HG03575 (cell line): ENCODE measurements around the gene ACTG1.

Experiments
- ATAC-seq: cut with Tn5 transposase; IDR thresholded peaks from one replicate; pipeline ENCODE4 v1.9.1; 2021; ENCODE audit not compliant: unreplicated experiment, insufficient number of reproducible peaks, low FRiP score; ENCODE audit errors: extremely low read depth

The ACTG1 gene

DNA sequence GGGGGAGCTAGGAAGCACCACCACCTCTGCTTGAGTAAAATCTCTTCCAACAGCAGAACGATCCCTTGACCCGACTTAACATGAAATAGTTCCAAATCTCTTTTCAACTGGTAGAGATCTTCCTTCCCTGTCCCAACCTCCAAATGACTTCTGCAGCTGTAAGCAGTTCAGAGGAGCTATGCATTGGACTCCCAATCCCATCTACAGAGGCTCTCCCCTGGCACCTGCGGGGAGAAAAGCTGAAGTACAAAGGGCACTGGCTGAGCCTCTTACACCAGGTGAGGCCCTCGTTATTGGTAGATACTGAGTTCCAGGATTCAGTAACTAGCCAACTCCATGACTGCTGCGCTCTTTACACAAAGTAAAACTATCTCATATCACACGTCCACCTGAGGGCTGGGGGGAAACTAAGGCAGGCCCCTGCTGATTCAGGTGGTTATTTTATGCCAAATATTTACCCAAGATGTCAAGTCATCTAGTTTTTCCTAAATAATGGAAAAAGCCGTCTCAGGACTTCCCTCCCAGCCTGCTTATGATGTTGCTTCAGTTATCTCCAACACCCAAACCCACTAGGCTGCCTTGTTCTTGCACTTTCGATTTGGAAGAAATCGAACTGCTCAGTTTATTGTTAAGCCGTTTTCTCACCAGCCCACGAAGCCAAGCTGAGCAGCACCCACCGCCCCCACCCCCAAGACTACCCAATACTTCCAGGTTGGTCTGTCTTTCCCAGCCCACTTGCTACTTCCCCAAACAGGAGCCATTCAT, 3.2 kb downstream of the ACTG1 start:
- no peak for ATAC-seq

DNA sequence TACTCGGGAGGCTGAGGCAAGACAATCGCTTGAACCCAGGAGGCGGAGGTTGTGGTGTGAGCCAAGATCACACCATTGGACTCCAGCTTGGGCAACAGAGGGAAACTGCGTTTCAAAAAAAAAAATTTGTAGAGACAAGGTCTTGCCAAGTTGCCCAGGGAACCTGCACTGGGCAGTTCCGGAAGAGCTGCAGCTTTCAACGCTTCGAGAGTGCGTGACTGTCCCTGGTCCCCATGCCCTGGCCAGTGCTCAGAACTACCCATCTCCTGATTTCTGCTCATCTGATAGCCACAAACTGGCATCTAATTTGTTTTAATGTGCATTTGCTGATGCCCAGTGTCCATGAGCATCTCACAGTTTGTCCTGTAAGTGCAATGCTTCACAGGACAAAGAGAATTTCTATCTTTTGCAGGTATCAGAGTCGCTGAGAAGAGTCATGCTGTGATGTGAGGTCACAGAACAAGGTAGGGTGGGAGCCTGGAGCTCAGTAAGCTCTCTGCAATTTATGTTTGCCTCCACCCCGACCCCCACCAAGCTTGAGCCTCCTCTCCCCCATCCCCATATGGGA, 3.9 kb downstream of the ACTG1 start:
- no peak for ATAC-seq

DNA sequence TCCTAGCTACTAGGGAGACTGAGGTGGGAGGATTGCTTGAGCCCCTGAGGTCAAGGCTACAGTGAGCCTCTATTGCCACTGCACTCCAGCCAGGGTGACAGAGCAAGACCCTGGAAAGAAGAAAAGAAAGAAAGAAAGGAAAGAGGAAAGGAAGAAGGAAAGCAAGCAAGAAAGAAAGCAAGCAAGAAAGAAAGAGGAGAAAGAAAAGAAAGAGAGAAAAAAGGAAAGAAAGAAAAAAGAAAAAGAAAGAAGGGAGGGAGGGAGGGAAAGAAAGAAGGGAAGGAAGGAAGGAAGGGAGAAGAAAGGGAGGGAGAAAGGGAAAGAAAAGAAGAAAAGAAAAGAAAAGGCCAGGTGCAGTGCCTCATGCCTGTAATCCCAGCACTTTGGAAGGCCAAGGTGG, 9.0 kb downstream of the ACTG1 start:
- ATAC-seq: no peak

DNA sequence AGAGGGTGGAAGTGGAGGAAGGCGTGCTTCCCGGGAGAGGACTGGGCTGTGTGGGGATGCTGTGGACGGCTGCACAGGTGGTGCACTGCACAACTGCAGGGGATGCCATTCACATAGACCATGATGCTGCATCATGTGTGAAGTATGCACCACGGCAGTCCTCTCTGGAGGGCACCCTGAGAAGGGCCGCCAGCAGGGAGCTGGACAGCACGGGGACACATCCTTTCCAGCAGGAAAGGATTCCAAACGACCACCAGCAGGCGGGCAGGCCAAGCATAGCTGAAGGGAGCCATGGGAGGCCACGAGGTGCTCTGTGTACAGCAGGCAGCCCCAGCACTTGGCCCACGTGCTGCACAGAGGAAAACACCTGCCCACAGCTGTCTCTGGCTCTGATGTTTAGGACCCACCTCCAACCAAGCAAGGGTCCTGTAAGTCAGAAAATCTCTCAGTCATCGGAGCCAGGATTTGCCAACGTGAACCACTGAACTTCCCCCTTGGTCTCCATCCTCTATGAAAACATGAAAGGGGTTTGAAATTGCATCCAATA, 10.1 kb downstream of the ACTG1 start:
- no peak for ATAC-seq

DNA sequence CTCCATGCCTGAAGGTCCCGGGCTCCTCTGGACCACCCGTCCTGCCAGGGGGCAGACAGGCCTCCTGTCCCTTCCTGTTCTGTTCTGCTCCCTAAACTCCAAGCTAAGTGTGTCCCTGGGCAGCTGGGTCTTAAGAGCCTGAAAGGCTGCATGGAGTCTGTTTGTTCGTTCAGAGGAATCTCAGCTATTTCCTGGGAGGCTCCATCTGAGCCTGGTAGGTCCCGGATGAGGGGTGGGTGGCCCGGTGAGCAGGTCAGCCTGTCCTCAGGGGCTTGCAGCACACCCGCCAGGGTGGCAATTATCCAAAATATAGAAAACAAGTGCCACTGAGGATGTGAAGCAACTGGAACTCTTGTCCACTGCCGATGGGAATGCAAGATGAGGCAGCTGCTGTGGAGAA, 12.6 kb downstream of the ACTG1 start:
- no peak for ATAC-seq

DNA sequence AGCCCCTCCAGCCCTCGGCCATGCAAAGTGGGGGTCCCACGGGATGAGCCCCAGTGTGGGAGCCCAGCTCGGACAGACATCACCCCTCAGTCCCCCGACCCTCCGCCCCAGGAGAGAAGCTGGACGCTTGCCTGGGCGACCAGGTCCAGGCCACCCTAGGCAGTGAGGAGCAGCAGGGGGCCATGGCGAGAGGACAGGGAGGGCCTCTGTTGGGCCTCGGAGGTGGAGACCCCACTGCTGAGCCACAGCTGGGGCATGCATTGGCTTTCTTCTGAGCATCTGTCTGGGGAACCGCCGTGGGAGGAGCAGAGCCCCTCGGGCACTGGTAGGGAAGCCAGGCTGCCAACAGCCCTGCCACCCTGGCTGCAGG, 13.0 kb downstream of the ACTG1 start:
- no peak for ATAC-seq

DNA sequence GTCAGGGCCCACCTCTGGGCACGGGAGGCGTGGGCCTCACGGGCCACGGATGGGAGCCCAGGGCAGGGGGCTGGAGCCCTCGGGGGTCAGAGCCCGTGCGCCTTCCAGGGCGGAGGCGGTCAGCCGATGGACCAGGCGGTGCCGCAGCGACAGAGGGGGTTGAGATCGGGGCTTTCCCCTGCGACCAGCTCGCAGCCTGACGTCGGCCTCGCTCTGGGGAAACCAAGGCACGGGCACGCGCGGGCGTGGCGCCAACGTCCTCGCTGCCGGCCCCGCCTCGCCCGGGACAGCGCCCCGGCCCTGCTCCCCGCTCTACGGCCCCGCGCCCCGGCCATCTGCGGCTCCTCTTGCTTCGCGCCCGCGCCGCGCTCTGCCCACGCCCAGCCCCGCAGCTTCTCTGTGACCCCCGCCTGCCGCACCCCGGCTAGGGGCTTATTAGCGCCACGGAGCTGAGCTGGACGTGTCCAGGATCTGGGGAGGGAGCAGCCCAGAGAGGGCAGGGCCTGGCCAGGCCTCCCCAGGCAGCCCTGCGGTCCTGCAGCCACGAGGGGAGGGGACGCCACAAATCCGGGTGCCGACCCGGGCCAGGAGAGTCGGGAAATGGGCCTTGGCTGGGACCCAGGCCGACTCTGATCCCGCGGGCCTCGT, 13.5 kb downstream of the ACTG1 start:
- ATAC-seq: no peak

DNA sequence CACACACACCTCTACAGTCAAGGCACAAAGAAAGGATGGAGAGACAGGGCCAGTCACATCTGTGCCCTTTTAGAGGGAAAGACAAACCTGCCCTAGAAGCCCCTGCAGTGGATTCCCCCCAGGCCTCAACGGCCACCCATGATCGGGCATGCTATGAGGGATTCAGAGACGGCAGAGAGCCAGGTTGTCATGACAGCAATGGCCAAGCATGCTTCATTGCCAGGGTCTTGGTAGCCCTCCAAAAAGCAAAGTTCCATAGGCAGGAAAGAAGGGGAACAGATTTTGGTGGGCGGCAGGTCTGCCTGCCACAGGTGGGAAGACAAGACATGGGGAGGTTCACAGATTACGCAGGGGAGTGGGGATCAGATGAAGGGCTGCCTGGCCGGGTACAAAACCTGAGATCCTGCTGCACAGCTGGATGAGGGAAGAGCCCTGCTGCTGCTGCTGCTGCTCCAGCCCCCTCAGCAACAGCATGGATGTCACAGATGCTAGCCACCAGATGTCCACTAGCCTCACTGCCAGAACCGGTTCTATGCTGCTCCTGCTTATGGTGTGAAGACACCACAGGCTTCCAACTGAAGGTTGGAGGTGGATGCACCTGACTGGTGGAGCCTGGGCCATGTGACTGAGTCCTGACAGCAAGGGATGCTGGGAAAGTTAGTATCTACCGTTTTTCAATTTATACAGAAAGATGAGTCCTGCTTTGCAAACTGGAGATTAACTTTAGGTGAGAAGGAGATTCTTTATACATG, 17.8 kb downstream of the ACTG1 start:
- ATAC-seq: no peak

DNA sequence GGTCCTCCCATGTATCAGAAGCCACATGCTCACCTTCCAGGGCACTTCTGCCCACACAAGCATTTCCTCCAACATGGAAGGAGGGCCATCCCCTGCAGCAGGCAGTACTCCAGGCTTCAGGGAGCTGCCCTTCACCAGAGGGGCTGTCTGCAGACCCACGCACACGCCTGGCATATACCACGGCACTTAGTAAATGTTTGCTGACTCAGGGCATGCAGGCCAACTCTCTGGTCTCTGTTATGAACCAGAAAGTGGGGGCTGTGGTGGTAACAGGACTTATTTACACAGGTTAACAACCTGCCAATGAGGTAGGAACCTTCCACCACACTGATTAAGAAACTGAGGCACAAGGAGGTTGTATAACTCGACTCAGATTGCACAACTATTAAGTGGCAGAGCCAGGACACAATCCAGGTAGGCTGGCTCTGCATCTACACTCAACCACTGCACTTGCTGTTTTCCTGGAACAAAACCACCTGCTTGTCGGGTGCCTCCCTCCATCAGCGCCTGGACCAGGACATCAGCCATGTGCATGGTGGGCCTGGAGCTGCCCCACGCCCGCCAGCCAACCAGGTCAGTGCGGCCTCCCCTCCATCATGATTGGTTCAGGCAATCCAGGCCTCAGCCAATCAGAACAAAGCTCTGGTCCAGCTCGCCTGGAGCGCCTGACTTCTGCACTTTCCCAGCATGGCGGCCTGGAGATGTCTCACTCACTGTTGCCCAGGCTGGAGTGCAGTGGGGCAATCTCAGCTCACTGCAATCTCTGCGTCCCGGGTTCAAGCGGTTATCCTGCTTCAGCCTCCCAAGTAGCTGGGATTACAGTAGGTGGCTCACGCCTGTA, 19.2 kb downstream of the ACTG1 start:
- no peak for ATAC-seq

DNA sequence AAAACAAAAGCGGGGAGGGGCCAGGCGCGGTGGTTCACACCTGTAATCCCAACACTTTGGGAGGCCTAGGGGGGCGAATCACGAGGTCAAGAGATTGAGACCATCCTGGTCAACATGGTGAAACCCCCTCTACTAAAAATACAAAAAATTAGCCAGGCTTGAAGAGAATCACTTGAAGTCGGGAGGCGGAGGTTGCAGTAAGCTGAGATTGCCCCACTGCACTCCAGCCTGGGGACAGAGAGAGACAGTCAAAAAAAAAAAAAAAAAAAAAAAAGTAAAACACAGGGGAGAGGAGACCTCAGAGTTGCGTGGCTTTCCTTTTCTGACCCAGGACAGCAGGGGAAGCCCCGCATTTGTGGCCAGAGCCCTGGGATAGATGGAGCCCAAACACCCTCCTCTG, 19.9 kb downstream of the ACTG1 start:
- no peak for ATAC-seq

DNA sequence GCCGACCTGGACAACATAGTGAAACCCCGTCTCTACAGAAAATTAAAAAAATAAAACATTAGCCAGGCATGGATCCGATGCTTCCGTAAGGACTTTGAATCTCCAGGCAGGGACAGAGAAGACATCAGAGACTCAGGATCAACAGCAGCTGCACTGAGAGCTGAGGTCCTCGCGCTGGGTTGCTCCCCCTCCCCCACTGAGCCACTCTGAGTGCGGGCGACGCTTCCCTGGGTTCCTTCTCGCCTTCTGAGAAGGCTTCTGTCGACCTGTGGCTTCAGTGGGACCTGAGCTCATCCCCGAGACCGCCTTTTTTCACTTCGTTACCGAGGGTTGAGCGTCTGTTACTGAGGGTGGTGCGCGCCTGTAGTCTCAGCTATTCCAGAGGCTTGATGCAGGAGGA, 20.4 kb downstream of the ACTG1 start:
- no peak for ATAC-seq

DNA sequence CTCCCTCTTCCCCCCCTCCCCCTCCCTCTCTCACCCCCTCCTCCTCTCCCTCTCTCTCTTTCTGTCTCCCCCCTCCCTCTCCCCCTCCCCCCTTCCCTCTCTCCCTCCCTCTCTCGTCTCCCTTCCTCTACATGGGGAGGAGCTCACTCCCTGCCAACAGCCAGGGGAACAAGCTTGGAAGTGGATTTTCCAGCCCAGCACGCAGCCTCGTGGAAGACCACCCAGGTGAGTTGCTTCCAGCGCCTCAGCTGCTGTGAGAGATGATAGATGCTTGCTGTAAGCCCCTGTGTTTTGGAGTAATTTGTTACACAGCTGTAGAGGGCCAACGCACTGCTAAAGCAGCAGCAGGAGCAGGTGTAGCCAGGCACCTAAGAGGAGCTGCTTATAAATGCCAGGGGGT, 20.8 kb downstream of the ACTG1 start:
- no peak for ATAC-seq

DNA sequence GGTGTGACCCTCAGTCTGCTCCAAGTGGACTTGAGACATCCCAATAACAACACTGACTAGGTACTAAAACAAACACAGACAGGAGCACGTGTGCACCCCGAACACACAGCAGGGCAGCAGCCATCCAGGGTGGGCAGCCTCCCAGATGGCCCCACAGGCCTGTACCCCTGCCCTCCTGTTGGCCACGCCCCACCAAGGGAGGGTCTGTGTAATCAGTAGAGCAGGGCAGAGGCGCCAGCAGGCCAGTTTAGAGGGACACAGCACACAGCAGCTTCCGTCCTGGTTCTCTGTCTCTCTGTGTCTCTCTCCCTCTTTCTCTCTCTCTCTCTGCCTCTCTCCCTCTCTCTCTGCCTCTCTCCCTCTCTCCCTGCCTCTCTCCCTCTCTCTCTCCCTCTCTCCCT, 21.4 kb downstream of the ACTG1 start:
- ATAC-seq: no peak

DNA sequence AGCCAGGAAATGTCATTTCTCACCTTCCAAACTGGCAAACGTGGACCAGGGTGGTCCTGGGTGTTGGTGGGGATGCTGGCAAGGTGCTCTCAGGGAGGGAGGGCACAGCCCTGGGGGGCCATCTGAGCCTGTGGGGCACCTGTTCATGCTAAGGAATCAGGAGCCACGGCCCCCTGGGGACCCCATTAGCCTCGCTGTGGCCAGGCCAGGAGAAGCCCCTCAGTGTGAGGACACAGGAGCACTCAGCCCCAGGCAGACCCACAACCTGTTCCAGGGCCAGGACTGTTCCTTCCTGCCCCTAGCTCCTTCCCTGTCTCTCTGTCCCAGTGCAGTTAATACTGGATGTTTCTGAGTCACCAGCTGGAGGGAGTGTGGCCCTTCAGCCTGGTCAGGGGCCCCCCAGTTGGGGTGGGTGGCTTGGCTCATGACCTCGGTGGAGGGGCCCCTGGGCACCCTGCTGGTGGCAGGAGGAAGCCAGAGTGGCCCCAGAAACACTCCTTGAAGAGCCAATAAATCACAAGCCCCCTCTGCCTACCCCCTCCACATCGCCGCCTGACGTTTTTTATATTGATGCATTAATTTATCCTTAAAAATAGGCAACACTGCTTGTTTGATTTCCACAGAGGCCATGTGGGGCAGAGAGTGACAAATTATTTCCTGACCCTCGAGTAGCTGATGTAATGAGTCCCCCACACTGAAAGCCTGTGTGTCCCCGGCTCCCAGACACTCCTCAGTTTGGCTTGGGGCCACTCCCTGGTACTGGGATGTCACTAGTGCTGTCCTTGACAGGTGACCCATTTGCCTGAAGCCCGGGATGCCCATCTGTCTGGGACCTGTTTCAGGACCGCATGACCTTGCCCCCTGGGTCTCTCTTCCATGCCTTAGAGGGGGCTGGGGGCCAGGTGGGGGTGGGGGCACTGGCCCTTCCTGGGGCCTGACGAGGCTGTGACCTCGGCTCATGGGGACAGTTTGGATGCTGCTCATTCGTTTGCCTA, 22.3 kb downstream of the ACTG1 start:
- ATAC-seq: no peak

DNA sequence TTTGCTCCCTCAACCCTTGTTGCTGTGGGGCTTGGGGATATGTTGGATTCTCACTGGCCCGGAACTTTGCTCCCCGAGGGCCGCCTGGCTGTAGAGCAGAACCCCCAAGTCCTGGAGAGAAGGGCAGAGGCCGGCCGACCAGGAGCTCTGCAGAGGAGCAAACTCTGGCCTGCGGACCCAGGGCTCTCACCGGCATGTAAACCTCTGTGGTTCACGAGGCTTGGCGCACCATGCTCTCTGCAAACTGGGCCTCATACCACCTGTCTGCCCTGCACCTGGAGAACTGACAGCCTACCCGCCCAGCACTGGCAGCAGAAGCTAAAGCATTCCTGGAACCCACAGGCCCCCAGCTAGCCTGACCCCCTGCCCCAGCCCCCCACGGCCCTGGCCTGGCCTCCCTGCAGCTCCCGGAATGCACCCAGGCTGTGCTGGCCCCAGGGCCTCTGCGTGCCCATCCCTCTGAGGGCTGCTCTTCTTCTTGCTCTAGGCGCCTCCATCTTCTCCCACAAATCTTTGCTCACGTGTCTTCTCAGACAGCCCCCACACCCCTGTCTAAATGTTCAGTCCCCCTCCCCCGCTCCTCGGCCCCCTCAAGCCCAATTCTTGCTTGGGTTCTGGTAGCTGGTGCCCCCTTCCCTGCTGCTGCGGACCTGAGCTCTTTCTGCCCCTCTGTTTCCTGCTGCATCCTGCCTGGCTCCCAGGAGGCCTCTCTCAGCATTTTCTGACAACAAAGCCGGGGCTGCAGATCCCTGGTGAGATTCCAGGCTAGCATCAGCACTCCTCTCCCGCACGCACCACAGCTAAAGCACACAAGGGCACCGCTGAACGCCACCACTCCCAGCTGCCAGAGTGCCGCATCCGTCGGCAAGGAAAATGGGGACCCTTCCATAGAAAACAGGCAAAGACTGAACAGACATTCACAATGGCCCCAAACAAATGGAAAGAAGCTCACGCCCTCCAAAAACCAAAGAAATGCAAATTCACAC, 23.3 kb downstream of the ACTG1 start:
- ATAC-seq: no peak

DNA sequence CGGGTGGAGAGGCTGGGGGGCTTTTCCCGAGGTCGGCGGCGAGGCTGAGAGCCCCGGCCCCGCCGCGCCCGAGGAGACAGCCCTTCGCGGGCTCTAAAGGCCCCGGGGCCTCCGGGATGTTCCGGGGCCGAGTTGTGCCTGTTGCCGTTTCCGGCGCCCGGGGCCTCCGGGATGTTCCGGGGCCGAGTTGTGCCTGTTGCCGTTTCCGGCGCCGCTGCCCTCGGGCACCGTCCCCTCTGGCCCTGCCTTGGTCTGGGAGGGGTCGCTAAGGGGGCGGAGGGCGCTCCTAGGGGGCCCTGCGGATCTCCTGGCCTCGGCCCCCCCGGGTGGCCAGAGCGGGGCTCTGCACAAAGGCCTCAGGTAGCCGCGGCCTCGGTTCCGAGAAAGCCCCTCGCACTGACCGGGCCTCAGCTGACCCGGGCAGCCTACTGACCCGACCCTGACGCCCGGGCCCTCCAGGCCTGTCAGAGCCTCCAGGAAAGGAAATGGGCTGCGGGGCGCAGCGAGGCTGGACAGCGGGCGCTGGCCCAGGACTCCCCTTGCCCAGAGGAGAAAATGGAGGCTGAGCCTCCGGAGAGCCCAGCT, 24.2 kb downstream of the ACTG1 start:
- ATAC-seq: no peak
